ENCODE measurements around the gene KCNH4.

Gene KCNH4

DNA sequence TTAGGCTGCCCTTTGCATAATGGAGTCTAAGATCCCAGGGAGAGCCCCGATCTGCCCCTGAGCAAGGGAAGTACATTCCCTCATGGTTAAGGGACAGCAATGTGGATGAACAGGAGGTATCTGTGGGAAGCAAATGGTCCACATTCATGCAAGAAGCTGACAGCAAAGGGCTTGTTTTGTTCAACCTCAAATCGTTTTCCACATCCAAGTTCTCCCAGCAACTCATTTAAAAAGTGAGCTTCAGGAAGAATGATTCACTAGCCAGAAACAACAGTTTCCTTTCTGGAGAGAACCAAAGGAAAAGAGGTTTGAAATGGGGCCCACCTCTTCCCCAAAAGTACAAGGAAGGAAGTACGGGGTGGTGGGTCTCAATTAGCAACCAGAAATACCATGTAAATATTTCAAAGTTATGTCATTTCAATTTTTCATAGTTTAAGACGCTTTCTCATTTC, 48.9 kb downstream of the KCNH4 start:
- H3K4me3 ChIP-seq (ENCODE audit: low read depth, low read length), result no peak overlapping the region
- TF ChIP-seq, protein P1, sequence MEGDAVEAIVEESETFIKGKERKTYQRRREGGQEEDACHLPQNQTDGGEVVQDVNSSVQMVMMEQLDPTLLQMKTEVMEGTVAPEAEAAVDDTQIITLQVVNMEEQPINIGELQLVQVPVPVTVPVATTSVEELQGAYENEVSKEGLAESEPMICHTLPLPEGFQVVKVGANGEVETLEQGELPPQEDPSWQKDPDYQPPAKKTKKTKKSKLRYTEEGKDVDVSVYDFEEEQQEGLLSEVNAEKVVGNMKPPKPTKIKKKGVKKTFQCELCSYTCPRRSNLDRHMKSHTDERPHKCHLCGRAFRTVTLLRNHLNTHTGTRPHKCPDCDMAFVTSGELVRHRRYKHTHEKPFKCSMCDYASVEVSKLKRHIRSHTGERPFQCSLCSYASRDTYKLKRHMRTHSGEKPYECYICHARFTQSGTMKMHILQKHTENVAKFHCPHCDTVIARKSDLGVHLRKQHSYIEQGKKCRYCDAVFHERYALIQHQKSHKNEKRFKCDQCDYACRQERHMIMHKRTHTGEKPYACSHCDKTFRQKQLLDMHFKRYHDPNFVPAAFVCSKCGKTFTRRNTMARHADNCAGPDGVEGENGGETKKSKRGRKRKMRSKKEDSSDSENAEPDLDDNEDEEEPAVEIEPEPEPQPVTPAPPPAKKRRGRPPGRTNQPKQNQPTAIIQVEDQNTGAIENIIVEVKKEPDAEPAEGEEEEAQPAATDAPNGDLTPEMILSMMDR (IDR thresholded peaks at IDR 0.05; ENCODE audit: low read depth, low read length), result no peak

DNA sequence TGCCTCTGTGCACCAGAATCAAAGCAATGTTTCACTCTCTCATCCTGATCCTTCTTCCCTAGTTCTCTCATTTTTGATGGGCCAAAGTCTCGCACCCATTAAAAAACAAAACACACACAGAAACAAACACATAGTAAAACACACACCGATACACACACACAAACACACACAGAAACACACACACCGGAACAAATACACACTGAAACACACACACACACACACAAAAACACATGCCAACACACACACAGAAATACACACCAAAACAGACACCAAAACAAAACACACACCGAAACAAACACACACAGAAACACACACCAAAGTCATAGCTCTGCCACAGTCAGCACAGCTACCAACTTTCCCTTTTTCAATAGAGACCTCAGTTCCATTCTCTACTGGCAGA, 49.7 kb downstream of the KCNH4 start:
- TF ChIP-seq, protein P1 (IDR thresholded peaks at IDR 0.05; ENCODE audit: low read depth, low read length), result no peak
- no peak overlapping the region for H3K4me3 ChIP-seq (ENCODE audit: low read depth, low read length)

DNA sequence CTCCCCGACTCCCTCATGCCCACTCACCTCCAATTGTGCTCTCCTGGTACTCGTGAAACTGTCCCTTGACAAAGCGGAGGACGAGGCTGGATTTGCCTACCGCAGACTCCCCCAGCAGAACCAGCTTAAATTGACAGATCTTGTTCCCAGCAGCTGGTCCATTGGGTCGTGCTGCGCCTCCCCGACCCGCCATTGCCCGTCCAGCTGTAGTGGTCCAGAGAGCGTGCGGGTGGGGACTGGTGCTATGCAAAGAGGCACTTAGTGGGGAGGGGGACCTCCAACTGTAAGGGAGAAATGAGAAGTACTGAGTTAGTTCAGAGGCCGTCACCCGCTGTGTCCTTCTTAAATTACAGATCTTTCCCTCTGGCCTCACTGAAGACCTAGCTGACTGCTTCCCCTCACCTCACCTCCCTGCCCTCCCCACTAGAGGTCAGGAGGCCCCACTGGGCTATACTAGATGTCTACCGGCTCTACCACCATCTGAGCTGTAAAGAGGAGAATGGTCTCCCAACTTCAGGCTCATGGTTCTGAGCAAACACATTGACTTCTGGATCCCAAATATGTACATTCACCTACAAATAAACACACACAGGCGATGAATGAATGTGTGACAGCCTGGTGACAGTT, 50.5 kb downstream of the KCNH4 start:
- TF ChIP-seq, protein P1 (IDR thresholded peaks at IDR 0.05; ENCODE audit: low read depth, low read length), result no peak
- H3K4me3 ChIP-seq (ENCODE audit: low read depth, low read length), result no peak overlapping the region

DNA sequence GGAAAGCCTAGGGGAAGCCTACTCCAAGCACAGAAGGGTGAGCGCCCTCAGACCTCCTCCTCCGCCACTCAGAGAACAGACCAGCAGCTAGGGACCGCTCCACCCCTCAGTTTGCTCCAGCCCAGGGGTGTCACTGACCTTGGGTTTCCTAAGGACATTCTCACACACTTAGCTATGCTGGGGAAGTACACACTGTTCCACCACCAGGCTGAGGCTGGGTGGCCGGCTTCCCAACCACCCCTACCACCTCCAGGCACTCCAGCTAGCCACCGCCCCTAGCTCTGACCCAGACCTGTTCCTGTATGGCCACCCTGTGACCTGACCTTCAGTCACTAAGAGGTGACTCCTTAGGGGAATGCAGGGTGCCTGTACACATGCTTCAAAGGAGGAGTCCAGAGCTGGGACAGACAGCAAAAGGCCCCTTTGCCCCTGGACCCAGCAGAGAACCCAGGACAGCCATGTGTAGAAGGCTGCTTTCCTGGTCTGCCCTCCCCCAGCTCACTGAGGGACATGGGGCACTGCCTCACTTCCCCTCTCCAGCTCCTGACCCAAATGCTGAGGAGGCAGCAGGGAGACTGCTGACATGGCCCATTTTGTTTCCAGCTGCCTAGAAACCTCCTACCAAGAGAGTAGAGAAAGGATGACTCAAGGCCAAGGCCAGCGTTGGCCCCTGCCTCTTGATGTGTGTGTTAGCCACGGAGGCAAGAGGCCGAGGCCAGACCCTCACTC, 51.7 kb downstream of the KCNH4 start:
- no peak overlapping the region for H3K4me3 ChIP-seq (ENCODE audit: low read depth, low read length)
- TF ChIP-seq, protein P1 (IDR thresholded peaks at IDR 0.05; ENCODE audit: low read depth, low read length), result no peak

DNA sequence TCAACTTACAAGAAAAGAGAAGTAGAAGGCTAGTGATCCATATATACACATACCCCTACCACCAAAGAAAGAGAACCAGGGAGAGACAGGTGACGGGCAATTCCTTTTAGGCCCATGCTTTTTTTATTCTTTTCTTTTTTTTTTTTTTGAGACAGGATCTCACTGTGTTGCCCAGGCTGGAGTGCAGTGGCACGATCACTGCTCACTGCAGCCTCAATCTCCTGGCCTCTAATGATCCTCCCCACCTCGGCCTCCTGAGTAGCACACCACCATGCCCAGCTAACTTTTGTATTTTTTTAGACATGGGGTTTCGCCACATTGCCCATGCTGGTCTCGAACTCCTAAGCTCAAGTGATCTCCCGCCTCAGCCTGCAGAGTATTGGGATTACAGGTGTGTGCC, 53.5 kb downstream of the KCNH4 start:
- TF ChIP-seq, protein P1 (IDR thresholded peaks at IDR 0.05; ENCODE audit: low read depth, low read length), result no peak
- no peak overlapping the region for H3K4me3 ChIP-seq (ENCODE audit: low read depth, low read length)

DNA sequence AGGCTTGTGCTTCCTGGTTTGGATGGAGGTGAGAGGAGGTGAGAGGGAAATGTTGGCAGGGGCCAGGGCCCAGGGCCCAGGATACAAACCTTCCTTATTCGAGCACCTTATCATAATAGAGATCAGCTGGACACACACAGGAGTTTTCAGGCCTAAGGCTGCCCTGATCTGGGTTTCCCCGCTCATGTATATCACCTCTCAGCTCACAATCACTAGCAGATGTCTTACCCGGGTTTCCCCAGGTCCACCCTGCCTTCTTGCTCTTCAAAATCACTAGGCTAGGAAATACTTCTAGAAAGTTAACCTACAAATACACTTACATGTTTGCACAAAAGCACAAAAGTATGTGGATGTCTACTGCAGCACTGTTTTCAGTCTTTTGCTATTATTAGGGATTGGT, 54.1 kb downstream of the KCNH4 start:
- TF ChIP-seq, protein P1 (IDR thresholded peaks at IDR 0.05; ENCODE audit: low read depth, low read length), result no peak
- H3K4me3 ChIP-seq (ENCODE audit: low read depth, low read length), result no peak overlapping the region

DNA sequence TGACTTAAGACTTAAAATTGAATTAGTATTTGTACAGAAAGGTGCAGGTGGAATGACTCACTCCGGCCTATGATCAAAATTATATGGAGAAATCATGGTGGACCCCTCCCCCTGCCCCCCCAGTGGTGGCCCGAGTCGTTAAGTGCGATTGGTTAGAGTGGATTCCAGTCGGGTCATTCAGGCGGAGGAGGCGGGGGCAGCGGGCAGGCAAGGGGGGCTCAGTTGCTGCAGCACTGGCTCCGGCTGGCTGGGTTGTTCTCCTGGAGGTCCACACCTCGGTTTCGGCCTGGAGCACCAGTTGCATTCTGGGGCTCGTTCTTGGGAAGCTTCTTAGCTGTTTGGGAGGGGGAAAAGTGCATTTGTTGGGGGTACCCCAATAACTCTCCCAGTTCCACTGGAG, 55.4 kb downstream of the KCNH4 start:
- H3K4me3 ChIP-seq (ENCODE audit: low read depth, low read length), result no peak overlapping the region
- TF ChIP-seq, protein P1 (IDR thresholded peaks at IDR 0.05; ENCODE audit: low read depth, low read length), result no peak

Data from WI38 (cell line).